Fibroblast of skin of right biceps (primary cell): Measurements from ENCODE around the gene GPR135.

Source experiments
- DNase-seq: peaks from one replicate; pipeline ENCODE4 v3.0.0-alpha.2; 2013

Gene GPR135, protein sequence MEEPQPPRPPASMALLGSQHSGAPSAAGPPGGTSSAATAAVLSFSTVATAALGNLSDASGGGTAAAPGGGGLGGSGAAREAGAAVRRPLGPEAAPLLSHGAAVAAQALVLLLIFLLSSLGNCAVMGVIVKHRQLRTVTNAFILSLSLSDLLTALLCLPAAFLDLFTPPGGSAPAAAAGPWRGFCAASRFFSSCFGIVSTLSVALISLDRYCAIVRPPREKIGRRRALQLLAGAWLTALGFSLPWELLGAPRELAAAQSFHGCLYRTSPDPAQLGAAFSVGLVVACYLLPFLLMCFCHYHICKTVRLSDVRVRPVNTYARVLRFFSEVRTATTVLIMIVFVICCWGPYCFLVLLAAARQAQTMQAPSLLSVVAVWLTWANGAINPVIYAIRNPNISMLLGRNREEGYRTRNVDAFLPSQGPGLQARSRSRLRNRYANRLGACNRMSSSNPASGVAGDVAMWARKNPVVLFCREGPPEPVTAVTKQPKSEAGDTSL

DNA sequence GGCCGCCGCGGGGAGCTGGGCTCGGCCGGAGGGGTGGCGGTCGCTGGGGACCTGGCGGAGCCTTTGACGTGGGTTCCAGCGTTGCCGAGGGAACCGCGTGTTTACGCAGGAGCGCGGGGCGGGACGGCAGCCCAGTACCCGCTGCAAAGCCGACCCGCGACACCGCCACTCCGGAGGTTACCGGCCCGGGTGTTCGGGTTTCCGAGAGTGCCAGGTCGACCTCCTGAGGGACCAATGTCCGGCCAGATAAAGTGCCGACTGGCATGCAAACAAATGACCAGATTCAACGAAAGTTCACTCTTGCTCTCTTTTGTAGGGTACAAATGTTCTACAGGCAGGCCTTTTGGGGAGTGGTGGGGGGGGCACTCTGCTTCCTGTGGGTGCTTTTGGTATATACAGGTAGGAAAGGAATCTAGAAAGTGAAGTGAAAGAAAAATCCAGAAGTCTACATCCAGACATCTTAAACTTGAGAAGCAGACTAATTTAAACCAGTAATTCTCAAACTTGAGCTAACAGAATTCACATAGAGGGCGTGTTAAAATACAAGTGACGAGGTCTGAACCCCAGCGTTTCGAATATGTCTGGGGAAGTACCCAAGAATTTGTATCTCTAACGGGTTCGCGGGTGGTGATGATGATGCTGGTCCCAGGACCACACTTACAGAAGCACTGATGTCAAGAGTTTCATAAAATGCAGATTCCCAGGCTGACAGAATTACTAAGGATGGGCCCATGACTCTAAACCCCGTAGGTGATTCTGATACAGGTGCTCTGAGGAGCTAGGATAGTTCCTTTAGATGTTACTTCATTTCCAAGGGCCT, at the start of gene GPR135:
Gene GPR135, minus strand, starts transcription at position 65 of the 820 bp plus-strand sequence. CDS start 154 bp downstream, outside the sequence.
- no peak for DNase-seq

DNA sequence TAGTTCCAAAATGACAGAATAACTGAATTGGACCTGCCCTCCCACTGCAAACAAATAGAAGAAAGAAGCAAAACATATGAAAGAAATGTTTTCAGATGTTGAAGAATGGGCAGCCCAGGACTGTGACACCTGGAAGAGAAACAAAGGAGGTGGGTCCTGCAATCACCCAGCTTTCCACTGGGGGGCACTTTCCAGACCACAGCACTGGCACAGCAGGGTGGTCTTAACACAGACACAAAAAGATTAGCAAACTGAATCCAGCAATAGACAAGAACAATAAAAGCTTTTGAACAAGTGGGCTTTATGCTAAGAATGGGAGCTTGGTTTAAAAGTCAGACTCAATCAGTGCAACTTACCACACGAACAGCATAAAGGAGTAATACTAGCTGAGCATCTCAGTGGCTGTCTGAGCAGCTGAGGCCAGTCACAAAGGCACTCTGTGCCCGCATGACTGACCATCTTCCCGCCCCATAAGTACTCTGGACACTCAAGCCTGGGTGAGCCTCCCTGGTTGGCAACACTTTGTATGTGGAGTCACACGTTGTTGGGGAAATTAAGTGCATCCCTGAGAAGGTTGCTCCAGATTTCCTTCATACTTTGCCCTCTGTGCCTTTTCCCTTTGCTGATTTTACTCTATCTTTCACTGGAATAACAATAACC, 46.9 kb upstream of the GPR135 start:
- no peak for DNase-seq

DNA sequence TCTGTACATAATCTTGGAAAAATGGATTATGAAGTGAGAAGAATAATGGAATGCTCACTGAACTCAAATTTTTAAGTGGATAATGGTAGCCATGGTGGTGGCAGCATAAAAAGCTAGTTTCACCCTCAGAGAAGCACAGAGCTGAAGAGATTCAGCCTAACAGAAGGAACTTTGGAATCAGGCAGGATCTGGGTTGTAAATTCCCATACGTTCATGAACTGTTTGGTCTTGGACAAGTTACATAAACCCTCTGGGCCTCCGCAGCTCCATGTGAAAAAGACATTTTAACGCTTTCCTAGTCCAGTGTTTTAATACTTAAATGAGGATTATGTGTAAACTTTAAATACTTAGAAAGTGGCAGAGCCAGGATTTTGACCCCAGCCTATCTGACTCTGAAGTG, 45.8 kb upstream of the GPR135 start:
- no peak for DNase-seq

DNA sequence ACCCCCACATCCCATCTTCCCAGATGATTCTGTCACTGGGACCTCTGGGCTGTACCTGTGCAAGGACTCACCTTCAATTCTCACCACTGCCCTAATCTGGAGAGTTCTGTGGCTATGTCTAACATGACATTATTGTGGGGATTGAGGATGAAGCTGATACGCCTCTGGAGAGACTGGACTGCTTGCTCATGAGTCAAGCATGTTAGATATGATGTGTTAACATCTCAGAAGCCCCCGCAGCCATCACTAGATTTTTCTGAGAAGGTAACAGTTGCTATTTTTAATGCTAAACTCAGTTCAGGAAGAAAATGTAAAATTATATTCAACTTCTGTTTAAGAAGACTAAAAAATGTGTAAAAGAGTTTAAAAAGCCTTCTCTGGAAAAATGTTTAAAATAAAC, 44.8 kb upstream of the GPR135 start:
- DNase-seq: peak; percentile 22

DNA sequence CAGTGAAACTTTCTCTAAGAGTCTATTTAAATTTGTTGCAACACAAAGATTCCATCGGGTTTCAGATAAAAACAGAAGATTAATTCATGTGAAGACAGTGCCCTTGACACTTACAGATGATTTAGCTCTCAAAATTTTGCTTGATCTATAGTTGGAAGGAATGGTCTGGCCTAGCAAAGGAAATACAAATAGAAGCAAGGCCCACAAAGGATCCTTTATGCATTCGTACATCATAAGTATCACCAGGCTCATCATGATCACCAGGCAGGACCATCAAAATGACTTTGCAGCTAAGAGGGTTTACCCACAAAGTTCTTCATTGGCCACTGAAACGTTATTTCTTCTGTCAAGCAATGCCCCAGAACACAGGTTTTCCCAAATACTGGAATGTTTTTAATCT, 43.9 kb upstream of the GPR135 start:
- DNase-seq: no peak

DNA sequence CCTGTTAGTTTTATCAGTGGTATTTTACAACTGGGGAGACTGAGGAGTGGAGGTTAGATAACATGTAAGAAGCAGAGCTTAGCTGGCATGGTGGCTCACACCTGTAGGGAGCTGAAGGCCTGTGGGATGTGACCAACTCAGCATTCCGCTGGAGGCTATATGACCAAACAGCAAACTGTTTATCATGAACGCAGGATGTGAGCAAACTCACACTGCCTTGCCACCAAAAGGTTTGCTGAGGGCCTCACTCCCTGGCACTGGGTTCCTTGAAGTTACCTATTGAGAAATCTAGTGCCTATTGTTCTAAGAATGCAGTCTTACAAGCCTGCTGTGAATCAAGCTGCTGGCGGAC, 42.5 kb upstream of the GPR135 start:
- DNase-seq: no peak

DNA sequence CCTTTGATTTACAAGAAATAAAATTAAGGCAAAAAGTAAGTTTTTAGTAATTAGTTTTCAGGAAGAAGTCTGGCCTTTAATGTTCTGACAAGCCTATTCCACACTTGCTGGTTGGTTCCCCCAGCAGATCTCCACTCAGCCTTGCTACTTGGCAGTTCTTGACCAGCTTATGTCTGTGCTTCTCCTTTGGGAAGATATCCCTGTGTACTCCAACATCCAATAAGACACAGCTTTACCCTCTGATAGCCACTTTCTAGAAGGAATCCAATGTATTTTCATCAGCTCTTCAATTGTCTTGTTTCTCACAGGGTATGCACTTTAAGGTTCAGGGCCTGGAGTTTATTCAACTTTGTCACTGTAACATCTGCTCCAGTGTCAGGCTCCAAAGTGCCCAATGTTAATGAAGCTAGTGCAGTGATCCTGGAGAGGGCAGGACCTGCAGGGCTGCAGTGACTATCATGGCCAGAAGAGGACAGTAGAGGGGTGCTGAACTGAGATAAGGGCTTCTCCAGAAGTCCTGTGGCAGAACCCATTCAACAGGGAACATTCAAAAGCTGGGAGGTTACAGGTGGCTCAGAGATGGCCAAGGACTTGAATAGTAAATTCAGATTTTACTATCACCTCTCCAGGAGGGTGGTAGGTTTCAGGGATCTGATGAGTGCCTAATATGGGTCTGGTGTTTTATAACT, 42.0 kb upstream of the GPR135 start:
- peak; percentile 38 for DNase-seq

DNA sequence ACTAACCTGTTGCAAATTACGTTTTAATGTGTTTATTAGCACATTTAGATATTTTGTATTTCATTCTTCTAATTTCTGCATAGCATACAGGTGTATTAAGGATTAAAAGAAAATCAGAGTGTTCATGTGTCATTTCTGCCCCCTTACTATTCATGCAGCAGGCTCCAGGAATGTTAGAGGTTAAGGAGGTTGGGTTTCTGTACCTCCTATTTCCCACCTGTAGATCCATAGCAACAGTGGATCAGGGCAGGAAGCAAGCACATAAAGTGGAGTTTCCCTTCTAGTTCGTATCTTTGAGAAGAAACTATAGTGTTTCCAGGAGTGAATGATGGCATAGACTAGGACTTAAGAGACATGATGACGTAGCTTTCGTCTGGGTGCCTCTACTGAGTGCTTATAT, 38.1 kb upstream of the GPR135 start:
- no peak for DNase-seq

DNA sequence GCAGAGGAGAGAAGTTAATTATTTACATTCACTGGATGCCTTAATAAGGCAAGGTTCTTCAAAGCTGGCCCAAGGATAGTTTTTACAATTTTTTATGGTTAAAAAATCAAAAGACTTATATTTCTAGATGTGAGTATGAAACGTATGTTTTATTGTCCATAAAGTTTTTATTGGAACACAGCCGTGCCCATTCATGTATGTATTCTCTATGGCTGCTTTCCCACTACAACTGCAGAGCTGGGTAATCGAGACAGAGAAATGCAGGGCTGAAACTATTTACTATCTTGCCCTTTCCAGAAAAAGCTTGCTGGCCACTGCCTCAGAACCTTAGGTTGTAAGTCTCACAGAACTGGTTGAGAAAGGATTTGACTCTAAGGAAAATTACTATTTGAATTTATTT, 35.6 kb upstream of the GPR135 start:
- no peak for DNase-seq

DNA sequence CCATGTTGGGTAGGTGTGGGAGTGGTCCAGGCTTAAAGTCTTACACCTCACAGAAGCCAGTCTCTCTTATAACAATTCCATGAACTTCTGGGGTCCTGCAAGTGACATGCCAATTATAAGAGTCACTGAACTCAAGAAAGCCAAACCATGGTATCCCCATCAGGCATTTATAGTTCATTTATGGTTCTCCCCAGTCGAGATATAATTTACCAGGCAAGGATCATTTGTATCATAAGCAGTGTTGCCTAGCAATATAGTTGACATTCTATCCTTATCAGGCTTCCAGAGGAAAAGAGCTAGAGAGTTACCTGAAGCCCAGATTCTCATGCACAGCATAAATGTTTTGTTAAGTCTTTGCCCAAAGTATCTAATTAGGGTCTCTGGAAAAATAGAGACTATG, 27.2 kb upstream of the GPR135 start:
- no peak for DNase-seq

DNA sequence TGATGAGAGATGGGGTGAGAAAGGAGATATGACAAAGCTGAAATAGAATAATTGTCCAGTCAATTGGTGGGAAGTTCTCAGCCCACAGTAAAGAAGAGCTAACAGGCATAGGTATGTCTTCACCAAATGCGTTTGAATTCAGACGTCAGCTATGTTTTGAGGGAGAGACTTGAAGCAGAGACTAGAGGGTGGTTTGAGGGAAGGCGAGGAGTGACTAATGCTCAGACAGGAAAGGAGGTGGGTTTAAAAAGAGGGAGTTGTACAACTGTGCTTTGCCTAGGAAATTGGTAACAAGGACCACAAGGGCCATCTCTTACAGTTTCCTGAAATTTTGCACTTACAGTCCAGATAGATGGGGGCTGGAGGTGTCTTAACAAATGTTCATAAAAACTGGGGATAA, 25.6 kb upstream of the GPR135 start:
- no peak for DNase-seq

DNA sequence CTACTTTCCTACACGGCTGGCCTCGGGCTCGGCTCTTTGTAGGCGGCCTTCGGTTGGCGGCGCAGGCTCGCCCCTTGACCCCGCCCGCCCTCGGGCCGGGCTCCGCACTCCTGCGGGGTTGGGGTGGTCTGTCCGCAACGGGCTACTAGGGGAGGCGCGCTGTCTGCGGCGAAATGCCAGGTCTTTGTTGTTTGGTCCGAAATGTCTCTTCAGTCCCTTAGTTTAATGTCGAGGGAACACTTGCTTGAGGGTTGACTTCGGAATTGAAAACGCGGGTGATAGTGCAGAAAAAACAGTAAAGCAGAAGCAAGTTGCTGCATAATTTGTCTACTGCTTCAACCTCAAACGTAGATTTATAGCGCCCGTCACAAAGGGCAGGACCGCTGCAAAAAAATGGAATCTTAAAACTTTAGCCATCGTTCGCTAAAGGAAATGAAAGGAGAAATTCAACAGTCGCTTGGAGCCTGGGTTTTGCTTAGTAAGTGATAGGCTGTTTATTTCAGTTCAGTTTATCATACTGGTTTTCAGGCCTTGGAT, 19.5 kb upstream of the GPR135 start:
- DNase-seq: no peak

DNA sequence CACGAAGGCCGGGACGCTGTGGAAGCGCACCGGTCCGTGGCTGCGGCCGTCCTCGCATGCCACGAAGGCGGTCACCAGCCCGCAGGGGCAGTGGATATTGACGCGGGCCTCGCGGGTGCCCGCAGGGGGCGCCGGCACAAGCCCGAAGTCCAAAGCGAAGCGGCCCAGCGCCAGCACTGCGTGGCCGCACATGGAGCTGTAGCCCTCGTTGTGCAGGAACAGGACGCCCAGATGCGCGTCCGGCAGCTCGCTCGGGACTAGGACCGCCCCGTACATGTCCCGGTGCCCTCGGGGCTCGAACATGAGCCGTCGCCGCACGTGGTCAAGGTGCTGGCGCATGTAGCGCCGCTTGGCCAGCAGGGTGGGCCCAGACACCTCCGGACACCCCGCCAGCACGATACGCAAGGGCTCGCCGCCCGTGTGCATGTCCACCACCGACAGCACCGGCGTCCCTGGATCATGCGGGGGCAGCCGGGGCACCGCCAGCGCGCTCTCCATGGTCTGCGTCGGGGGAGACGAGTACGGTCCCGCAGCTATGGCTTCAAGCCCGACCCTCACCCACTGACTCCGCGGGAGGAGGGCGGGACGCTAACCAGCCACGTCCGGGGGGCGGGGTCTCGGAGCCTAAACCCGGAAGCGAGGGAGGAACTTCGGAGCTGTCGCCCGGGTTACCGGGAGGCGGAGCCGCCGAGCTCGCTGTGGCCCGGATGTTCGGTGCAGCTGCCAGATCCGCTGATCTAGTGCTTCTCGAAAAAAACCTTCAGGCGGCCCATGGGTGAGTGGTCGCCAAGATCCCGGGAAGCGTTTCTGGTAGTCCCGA, 18.8 kb upstream of the GPR135 start, which contains the start of the genes JKAMP and L3HYPDH:
Gene JKAMP, plus strand, starts transcription at position 699 of the 820 bp plus-strand sequence. Its CDS starts 73 bp downstream, at position 772.
Gene L3HYPDH, minus strand, starts transcription at position 590 of the 820 bp plus-strand sequence. Its CDS starts 92 bp downstream, at position 498.
- DNase-seq: peak; percentile 97

DNA sequence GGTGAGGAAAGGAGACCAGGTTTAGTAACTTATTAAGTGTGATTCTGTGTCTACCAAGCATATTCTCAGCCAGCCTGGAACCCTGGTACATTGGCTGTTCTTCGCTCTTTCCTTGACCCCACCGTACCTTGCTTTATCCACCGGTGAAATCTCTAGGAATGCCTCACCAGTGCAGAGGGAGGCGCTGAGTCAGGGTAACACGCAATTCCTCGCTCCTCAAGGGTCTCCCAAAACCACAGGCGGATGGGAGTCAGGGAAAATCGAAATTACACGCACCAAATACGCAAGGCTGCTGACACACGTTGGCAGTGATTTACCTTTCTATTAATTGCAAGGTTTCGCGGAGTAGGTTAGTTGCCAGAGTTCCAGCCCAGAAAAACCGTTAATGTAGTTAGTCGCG, 18.2 kb upstream of the GPR135 start:
- DNase-seq: peak; percentile 90

DNA sequence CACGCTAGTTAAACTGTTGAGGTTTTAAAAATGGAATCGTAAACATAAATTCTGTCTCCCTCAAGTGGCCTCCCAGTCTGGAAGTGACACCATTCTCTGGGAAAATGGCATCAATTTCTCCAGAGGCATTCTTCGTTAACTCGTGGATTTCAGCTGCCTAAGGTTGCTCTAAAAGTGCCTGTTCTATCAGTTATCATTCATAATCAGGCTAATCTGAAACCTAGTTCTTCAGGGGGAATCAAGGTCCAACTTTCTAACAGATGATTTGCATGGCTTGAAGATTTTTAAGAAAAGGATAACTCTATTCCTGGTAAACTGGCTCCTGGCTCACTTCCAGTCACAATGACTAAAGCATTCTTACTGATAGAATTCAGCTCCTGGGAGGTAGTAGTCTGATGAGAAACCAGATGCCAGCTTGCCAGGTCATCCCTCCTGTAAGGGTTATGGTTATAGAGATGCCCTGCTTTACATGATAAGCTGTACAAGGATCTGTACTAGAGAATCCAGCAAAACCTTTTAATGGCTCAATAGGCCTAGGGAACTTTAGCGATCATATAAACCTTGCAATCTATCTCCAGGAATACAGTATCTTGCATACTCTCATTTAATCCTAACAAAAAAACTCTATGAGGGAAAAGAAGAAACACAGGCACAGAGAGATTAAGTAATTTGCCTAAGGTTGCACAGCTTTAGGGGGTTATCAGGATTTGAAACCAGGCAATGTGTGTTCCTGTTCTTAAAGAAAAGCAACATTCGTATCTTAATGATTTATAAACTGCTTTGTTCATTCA, 17.6 kb upstream of the GPR135 start:
- DNase-seq: peak; percentile 98

DNA sequence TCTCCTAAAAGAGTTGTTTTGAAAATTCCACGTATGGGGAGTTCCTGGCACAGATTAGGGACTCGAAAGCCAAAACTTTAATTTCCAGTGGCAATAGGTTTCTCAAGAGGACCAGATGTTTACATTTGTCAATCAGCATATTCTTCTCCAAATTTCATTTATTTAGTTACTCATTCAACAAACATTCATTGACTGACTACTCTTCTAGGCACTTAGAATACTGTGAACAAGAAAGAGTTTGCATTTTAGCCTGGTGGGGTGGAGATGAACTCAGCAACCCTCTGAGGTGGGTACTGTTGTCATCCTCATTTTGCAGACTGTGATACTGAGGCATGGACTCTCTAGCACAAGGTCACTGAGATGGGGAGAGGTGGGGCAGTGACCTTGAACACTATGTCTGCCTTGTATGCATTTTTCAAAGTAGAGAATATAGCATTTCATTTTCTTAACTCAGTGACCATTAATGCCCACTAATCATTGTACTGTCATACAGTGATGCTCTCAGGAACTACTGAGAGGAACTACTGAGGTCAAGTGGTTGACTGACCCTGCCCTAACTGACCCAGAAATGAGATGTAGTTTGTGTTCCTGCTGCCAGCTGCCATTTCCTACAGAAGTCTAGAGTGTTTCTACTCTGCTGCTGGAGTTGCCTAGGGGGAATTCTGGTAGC, 16.8 kb upstream of the GPR135 start:
- peak; percentile 81 for DNase-seq

DNA sequence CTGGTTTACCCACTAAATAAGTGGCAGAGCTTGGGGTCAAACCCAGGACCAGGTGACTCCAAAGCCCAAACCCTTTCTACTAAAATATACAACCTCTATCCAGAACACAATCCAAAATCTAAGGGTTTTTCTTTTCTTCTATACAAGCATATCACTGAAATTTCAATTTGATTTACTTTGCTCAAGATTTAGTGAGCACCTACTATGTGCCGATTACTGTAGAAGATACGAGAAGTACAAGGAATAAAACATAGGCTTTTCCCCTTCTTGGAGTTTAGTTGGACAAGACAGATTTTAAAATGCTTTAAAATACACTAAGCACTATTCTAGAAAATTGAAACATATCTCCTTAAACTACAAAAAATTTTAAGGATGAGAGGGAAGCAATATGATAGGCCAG, 16.2 kb upstream of the GPR135 start:
- no peak for DNase-seq

DNA sequence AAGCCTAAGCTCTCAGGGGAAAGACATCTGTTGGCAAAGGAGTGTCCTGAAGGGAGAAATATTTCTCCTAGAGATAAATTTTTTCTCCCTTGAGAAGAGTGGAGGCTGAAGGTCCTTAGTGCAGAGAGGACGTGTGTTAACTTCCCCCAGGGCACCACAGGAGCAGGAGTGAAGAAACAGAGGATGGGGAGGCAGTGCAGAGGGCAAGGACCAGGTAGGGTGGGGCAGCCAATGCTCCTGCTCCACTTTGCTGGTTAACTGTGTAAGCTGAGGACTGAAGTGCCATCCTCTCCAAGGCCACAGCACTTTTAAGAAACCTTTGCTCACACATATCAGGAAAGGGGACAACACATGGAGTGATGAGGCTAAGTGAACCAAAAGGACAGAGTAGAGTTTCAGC, 15.0 kb upstream of the GPR135 start:
- DNase-seq: no peak

DNA sequence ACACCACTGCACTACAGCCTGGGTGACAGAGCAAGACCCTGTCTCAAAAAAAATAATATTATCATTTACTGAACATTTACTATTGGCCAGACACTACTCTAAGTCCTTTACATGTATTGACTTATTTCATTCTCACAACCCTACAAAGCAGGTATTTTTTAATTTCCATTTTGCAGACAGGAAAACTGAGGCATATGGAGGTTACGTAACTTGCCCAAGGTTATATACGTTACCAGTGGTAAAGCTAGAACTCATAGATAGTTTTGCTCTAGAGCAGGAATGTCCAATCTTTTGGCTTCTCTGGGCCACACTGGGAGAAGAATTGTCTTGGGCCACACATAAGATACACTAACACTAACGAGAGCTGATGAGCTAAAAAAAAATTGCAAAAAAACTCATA, 13.4 kb upstream of the GPR135 start:
- no peak for DNase-seq

DNA sequence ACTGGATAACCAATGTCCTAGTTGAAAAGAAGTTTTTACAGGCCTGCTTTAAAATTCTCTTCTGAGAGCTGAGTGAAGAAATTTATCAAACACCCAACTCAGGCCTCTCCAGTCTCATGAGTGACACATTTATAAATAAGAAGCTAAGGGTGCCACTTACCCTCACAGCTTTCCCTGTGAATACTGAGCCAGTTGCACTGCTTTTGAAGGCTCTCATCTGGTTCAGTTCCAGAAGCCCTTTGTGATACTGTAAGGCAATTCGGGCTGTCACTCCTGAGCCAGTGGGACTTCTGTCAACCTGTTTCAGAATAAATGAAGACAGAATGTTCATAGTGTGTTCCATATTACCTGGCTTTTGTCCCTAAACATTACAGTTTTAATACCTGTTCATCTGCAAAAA, 10.5 kb upstream of the GPR135 start:
- no peak for DNase-seq
